MM.1S (cell line): ENCODE measurements around the gene HS6ST3.

Source experiments
- DNase-seq: peaks from one replicate; pipeline ENCODE4 v3.0.0-alpha.2; 2015
- H2AFZ ChIP-seq: fragments of 300-600 bp; sonication (generic); 2 replicates; pipeline ENCODE4 v1.6.0; 2016; ENCODE audit warnings: antibody characterized with exemption, low read length
- H3F3A ChIP-seq: fragments of 300-600 bp; sonication (generic); 2 replicates; pipeline ENCODE4 v1.6.1; 2016; ENCODE audit warnings: mild to moderate bottlenecking, antibody characterized with exemption, low read length, moderate library complexity, mixed read lengths; ENCODE audit not compliant: insufficient read depth
- H3K27ac ChIP-seq: fragments of 300-600 bp; sonication (generic); 2 replicates; pipeline ENCODE4 v1.5.1; 2016; ENCODE audit warnings: mild to moderate bottlenecking, low read length
- H3K27me3 ChIP-seq: fragments of 300-600 bp; sonication (generic); replicated peaks from 2 replicates; pipeline ENCODE4 v1.6.0; 2016; ENCODE audit warnings: low read length; ENCODE audit not compliant: insufficient read depth
- H3K36me3 ChIP-seq: fragments of 300-600 bp; sonication (generic); replicated peaks from 2 replicates; pipeline ENCODE4 v1.6.1; 2016; ENCODE audit warnings: mild to moderate bottlenecking, low read length, mixed read lengths; ENCODE audit not compliant: insufficient read depth
- H3K4me1 ChIP-seq: fragments of 300-600 bp; sonication (generic); 2 replicates; pipeline ENCODE4 v1.6.1; 2016; ENCODE audit warnings: low read length, mixed read lengths
- H3K4me2 ChIP-seq: fragments of 300-600 bp; sonication (generic); 2 replicates; pipeline ENCODE4 v1.6.0; 2016; ENCODE audit warnings: low read depth, low read length
- H3K4me3 ChIP-seq: fragments of 300-600 bp; sonication (generic); 2 replicates; pipeline ENCODE4 v1.5.1; 2016; ENCODE audit warnings: low read length, mixed read lengths
- H3K79me2 ChIP-seq: fragments of 300-600 bp; sonication (generic); 2 replicates; pipeline ENCODE4 v1.6.1; 2016; ENCODE audit warnings: mixed run types, low read length, mixed read lengths
- H3K9ac ChIP-seq: fragments of 300-600 bp; sonication (generic); 2 replicates; pipeline ENCODE4 v1.6.1; 2016; ENCODE audit warnings: low read length, mixed read lengths
- H3K9me2 ChIP-seq: fragments of 300-600 bp; sonication (generic); replicated peaks from 2 replicates; pipeline ENCODE4 v1.6.1; 2016; ENCODE audit warnings: mild to moderate bottlenecking, low read length, mixed read lengths; ENCODE audit not compliant: insufficient read depth
- H3K9me3 ChIP-seq: fragments of 300-600 bp; sonication (generic); replicated peaks from 2 replicates; pipeline ENCODE4 v1.6.1; 2016; ENCODE audit warnings: mild to moderate bottlenecking, low read length, mixed read lengths; ENCODE audit not compliant: insufficient read depth
- H4K20me1 ChIP-seq: fragments of 300-600 bp; sonication (generic); 2 replicates; pipeline ENCODE4 v1.6.1; 2016; ENCODE audit warnings: mild to moderate bottlenecking, low read length, moderate library complexity, mixed read lengths; ENCODE audit not compliant: insufficient read depth
- CTCF ChIP-seq: fragments of 300-600 bp; sonication (generic); IDR thresholded peaks from 2 replicates; pipeline ENCODE4 v1.5.1; 2016; ENCODE audit warnings: antibody characterized with exemption, low read length, mixed read lengths
- EZH2 ChIP-seq: fragments of 300-600 bp; sonication (generic); optimal IDR thresholded peaks from 2 replicates; pipeline ENCODE3; 2017; ENCODE audit warnings: low read depth, mild to moderate bottlenecking, antibody characterized with exemption, low read length, mixed read lengths
- EZH2phosphoT487 ChIP-seq: fragments of 300-600 bp; sonication (generic); IDR thresholded peaks from 2 replicates; pipeline ENCODE4 v1.6.1; 2018; ENCODE audit warnings: antibody characterized with exemption, low read length

HS6ST3 gene

GRCh38 chr13:96431044-96431581, 341.2 kb downstream of the HS6ST3 start:
- Histone ChIP-seq H3K4me1 (no peaks in the 10 kb centered on the region), H3K36me3 (no peaks in the 10 kb centered on the region), H3K9me3 (no peaks in the 10 kb centered on the region), H3K4me2 (no peak overlapping the region), H3F3A (no peaks in the 10 kb centered on the region), H3K9ac (no peak overlapping the region), H3K79me2 (no peaks in the 10 kb centered on the region), H2AFZ (no peak overlapping the region), H3K4me3 (no peak overlapping the region), H3K27me3 (no peaks in the 10 kb centered on the region), H3K27ac (no peak overlapping the region), H3K9me2 (no peaks in the 10 kb centered on the region), H4K20me1 (no peaks in the 10 kb centered on the region)
- TF ChIP-seq CTCF = no peak
- no peak for TF ChIP-seq EZH2
- TF ChIP-seq EZH2phosphoT487 = no peak
- DNase-seq = no peak

DNA sequence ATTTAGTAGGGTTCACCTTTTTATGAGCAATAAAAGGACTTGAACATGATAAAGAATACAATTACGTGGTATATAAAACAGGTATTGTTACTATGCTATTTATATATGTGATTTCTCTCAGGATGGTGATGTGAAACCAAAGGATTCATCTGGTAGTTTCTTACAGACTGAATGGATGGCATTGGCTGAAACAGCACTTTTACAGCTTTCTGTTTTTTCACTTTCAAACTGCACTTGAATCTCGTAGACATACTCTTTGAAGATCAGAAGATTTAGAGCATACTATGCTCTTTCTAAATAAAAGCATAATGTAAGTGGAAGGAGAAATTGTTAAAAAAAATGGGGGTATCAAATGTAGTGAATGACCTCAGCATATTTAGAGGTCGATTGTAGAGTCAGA, 354.8 kb downstream of the HS6ST3 start:
- H3K27ac ChIP-seq = no peak overlapping the region
- H3K9ac ChIP-seq = no peak overlapping the region
- TF ChIP-seq EZH2 (no peak), CTCF (no peak), EZH2phosphoT487 (no peak)
- no peaks in the 10 kb centered on the region for H3K36me3 ChIP-seq
- H2AFZ ChIP-seq = no peak overlapping the region
- no peaks in the 10 kb centered on the region for H3K9me3 ChIP-seq
- DNase-seq = peak; percentile 81
- no peaks in the 10 kb centered on the region; the same call in 1 of the 2 replicates for H3F3A ChIP-seq
- H3K79me2 ChIP-seq = no peaks in the 10 kb centered on the region
- no peaks in the 10 kb centered on the region for H3K9me2 ChIP-seq
- no peaks in the 10 kb centered on the region for H3K27me3 ChIP-seq
- H4K20me1 ChIP-seq = no peaks in the 10 kb centered on the region
- peaks cover 7% of the 10 kb centered on the region; the same call in 1 of the 2 replicates for H3K4me1 ChIP-seq
- H3K4me3 ChIP-seq = no peak overlapping the region
- peak overlapping the region; percentile 30; the same call in 1 of the 2 replicates for H3K4me2 ChIP-seq

GRCh38 chr13:96449920-96450319, 360.0 kb downstream of the HS6ST3 start:
- no peaks in the 10 kb centered on the region for H3K79me2 ChIP-seq
- no peaks in the 10 kb centered on the region; the same call in 1 of the 2 replicates for H3F3A ChIP-seq
- H3K27me3 ChIP-seq = no peaks in the 10 kb centered on the region
- H3K4me3 ChIP-seq = no peak overlapping the region
- H2AFZ ChIP-seq = no peak overlapping the region
- no peaks in the 10 kb centered on the region for H3K9me3 ChIP-seq
- no peak for TF ChIP-seq EZH2
- TF ChIP-seq CTCF = no peak
- H3K4me2 ChIP-seq = no peak overlapping the region
- H3K27ac ChIP-seq = no peak overlapping the region
- H3K9ac ChIP-seq = no peak overlapping the region
- no peak for DNase-seq
- peaks cover under 1% of the 10 kb centered on the region; the same call in 1 of the 2 replicates for H3K4me1 ChIP-seq
- no peaks in the 10 kb centered on the region for H3K9me2 ChIP-seq
- no peaks in the 10 kb centered on the region for H4K20me1 ChIP-seq
- H3K36me3 ChIP-seq = no peaks in the 10 kb centered on the region
